Mesodermal cell (in vitro differentiated cells): ENCODE data around the gene SP140.

Source experiments
- H3K27ac ChIP-seq: 2 replicates; pipeline ENCODE4 v1.7.0; 2013; ENCODE audit warnings: mild to moderate bottlenecking, low read depth, low read length, moderate library complexity; ENCODE audit not compliant: severe bottlenecking
- H3K36me3 ChIP-seq: 2 replicates; pipeline ENCODE4 v1.7.1; 2013; ENCODE audit warnings: mild to moderate bottlenecking, low read length, moderate library complexity; ENCODE audit not compliant: control insufficient read depth, insufficient read depth
- H3K4me1 ChIP-seq: one replicate; pipeline ENCODE4 v1.7.1; 2013; ENCODE audit warnings: mild to moderate bottlenecking, low read length; ENCODE audit not compliant: insufficient read depth, control insufficient read depth, poor library complexity, severe bottlenecking
- H3K4me3 ChIP-seq: 2 replicates; pipeline ENCODE4 v1.7.0; 2013; ENCODE audit warnings: low read length, control low read depth, mild to moderate bottlenecking; ENCODE audit not compliant: insufficient read depth, poor library complexity, severe bottlenecking; ENCODE audit errors: extremely low read depth
- H3K9me3 ChIP-seq: 2 replicates; pipeline ENCODE4 v1.7.1; 2013; ENCODE audit warnings: mild to moderate bottlenecking, low read length, moderate library complexity; ENCODE audit not compliant: control insufficient read depth
- WGBS, 2 experiments: methylation state at CpG; one replicate each; pipeline ENCODE4 v1.1.5; 2013; ENCODE audit warnings: missing lambda C conversion rate in 2 of 2; ENCODE audit not compliant: insufficient coverage in 2 of 2; 5-methylcytosine and 5-hydroxymethylcytosine counted together

The SP140 gene

GRCh38 chr2:230312638-230313037 is 87.1 kb downstream of the SP140 start:
- WGBS, 2 experiments = 75 to 94% methylated on average over 1 to 2 of the region's 2 CpGs
- Histone ChIP-seq H3K4me1 (no peaks in the 10 kb centered on the region), H3K27ac (no peak overlapping the region), H3K36me3 (no peaks in the 10 kb centered on the region), H3K9me3 (no peaks in the 10 kb centered on the region), H3K4me3 (no peak overlapping the region)

DNA sequence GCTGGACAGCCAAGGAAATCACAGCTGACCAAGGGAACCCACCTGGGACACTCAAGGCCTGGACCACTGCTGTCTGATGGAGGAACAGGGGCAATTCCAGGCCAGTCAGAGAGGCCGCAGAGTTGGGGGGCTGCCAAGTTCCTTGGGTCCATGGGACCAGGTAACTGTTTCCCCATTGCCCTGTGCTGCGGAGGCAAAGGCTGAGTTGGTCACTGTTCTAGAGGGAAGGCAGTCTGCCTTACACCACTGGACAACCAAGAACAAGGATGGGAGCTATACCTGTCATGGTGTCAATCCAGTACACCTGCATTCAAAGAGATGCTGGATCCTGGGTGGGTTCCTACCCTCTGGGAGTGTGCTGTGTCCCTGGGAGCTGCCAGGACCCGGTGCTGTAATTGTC is 91.8 kb downstream of the SP140 start:
- no peaks in the 10 kb centered on the region for H3K36me3 ChIP-seq
- H3K4me3 ChIP-seq = no peak overlapping the region
- H3K27ac ChIP-seq = no peak overlapping the region
- H3K9me3 ChIP-seq = peaks cover 8% of the 10 kb centered on the region
- WGBS, 2 experiments = 76 to 91% methylated on average over 3 of the region's 3 CpGs
- no peaks in the 10 kb centered on the region for H3K4me1 ChIP-seq

GRCh38 chr2:230318190-230319121 is 92.9 kb downstream of the SP140 start:
- no peaks in the 10 kb centered on the region for H3K4me1 ChIP-seq
- no peaks in the 10 kb centered on the region for H3K36me3 ChIP-seq
- H3K4me3 ChIP-seq = no peak overlapping the region
- peaks cover 13% of the 10 kb centered on the region for H3K9me3 ChIP-seq
- 72 to 73% methylated on average over 6 of the region's 6 CpGs for WGBS, 2 experiments
- no peak overlapping the region for H3K27ac ChIP-seq

- H3K27ac ChIP-seq = no peak overlapping the region
- H3K36me3 ChIP-seq = no peaks in the 10 kb centered on the region
- H3K9me3 ChIP-seq = peaks cover 13% of the 10 kb centered on the region
- H3K4me3 ChIP-seq = no peak overlapping the region
- 93 to 94% methylated on average over 2 to 3 of the region's 5 CpGs for WGBS, 2 experiments
- no peaks in the 10 kb centered on the region for H3K4me1 ChIP-seq
Observed at GRCh38 chr2:230319211-230319862, 93.8 kb downstream of the SP140 start.

GRCh38 chr2:230321031-230321430 is 95.5 kb downstream of the SP140 start:
- peaks cover 13% of the 10 kb centered on the region for H3K9me3 ChIP-seq
- WGBS, 2 experiments = 85 to 92% methylated on average over 2 of the region's 2 CpGs
- no peak overlapping the region for H3K4me3 ChIP-seq
- no peaks in the 10 kb centered on the region for H3K4me1 ChIP-seq
- no peaks in the 10 kb centered on the region for H3K36me3 ChIP-seq
- no peak overlapping the region for H3K27ac ChIP-seq

DNA sequence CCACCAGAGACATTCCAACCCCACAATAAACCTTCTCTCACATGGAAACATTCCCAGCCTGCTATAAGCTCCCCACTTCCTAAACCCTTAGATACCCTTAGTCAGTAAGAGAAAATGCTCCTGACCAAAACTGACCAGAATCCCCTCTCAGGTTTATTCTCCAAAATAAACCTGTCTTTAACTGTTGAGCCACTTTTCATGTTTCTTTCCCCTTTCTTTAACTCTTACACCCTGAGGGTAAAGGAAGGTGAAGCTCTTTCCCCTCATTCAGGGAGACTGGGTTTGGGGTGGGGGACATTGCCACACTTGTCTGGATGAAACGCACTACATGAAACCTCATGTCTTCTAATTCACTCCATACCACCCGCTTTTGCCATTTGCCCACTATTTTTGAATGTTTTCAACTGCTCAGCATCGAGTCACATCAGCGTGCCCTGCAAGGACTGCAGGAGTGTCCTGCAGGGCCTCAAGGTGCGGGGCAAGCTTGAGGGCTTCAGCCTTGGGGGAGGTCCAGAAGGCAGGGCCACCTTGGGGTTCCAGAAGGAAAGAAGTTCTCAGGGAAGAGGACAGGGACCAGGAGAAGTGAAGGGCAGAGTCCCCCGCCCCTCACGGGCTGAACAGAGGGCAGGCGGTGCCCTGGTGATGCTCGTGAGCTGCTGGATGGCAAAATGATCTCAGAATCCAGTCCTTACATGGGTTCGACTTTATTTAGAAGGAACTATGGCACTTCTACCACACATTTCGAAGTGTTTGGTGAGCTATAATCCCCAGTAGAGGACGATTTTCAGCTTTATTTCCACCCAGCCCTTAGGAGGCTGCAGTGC is 97.2 kb downstream of the SP140 start:
- no peak overlapping the region for H3K27ac ChIP-seq
- 91 to 94% methylated on average over 8 to 10 of the region's 12 CpGs for WGBS, 2 experiments
- H3K4me1 ChIP-seq = peaks cover 6% of the 10 kb centered on the region
- peaks cover 13% of the 10 kb centered on the region for H3K9me3 ChIP-seq
- no peak overlapping the region for H3K4me3 ChIP-seq
- H3K36me3 ChIP-seq = no peaks in the 10 kb centered on the region

- 82 to 92% methylated on average over 16 to 18 of the region's 18 CpGs for WGBS, 2 experiments
- Histone ChIP-seq H3K27ac (no peak overlapping the region), H3K4me3 (no peak overlapping the region), H3K36me3 (no peaks in the 10 kb centered on the region), H3K4me1 (peaks cover 6% of the 10 kb centered on the region), H3K9me3 (peaks cover 13% of the 10 kb centered on the region)
Observed at GRCh38 chr2:230323385-230324106, 98.0 kb downstream of the SP140 start.

DNA sequence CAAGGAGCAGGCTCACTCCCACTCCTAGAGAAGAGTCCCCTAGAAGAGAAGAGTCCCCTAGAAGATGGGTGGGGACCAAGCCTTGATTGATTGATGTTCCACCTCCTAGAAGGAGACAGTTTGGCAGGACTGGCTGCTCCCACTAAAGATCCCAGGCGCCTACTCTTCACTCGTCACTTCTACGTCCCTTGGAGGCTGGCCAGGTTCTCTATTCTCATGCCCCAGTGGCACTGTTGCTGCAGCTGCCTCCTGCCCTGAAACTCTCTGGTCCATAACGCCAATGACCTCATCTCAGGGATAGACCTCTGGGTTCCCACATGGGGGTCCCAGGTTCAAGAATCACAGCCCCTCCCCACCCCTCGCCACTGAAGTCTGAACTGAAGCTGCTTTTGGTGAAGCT is 99.0 kb downstream of the SP140 start:
- WGBS, 2 experiments = 84 to 94% methylated on average over 5 of the region's 5 CpGs
- peaks cover 6% of the 10 kb centered on the region for H3K4me1 ChIP-seq

DNA sequence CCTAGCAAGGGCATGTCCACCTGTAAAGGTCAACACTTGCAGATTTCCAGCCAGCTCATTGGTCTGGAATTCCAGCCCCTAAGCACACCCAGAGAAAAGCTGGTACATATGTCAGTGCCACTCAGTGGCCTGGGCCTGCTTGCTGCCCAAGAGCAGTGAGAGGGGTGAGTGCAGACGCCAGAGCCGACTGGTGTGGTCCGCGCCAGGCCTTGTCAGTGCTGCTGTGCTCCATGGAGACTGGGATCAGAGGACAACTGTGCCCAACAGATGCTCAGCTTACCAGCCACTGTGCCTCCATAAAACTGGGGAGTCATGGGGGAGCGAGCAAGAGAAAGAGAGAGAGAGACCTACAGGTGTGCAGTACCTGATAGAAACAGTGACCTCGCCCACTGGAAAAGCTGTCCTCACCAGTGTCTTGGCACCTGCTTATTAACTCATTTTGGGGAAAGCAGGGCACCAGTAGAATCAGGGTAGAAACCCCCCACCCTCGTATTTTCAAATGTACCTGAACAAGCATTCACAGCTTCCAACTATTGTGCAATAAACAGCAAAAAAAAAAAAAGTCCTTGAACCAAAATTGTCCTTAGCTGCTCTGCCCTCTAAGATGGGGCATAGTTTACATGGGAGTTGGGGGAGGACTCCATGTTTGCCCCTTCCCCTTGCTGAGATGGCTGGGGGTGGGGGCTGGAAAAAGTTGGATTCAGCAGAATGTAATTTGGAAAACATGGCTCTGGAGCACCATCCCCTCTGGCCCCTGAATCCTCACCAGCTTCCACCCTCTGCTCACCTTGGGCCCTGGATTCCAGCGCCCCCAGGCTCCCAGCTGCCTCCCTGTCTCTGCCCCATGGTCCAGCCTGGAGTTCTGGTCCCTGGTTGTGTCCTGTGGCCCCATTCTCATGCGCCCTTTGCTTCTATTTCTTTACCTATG is 100.0 kb downstream of the SP140 start:
- WGBS, 2 experiments = 86 to 94% methylated on average over 4 to 6 of the region's 9 CpGs
- H3K36me3 ChIP-seq = no peaks in the 10 kb centered on the region
- peaks cover 13% of the 10 kb centered on the region for H3K9me3 ChIP-seq
- H3K4me1 ChIP-seq = peaks cover 6% of the 10 kb centered on the region
- H3K27ac ChIP-seq = no peak overlapping the region
- no peak overlapping the region for H3K4me3 ChIP-seq

More for the DNA sequence above, 99.0 kb downstream of the SP140 start:
- H3K4me3 ChIP-seq = no peak overlapping the region
- H3K9me3 ChIP-seq = peaks cover 13% of the 10 kb centered on the region
- no peak overlapping the region for H3K27ac ChIP-seq
- H3K36me3 ChIP-seq = no peaks in the 10 kb centered on the region
